SK-N-MC (cell line): ENCODE results near the gene CRYBG2.

ENCODE experiments used
- EZH2 ChIP-seq: fragments of 200-600 bp; sonication (generic); IDR thresholded peaks from one replicate; pipeline ENCODE4 v1.6.1; 2017; ENCODE audit warnings: antibody characterized with exemption
- POLR2AphosphoS5 ChIP-seq: IDR thresholded peaks from 2 replicates; pipeline ENCODE4 v1.6.1; 2012; ENCODE audit warnings: mild to moderate bottlenecking, low read depth, low read length, borderline replicate concordance

DNA sequence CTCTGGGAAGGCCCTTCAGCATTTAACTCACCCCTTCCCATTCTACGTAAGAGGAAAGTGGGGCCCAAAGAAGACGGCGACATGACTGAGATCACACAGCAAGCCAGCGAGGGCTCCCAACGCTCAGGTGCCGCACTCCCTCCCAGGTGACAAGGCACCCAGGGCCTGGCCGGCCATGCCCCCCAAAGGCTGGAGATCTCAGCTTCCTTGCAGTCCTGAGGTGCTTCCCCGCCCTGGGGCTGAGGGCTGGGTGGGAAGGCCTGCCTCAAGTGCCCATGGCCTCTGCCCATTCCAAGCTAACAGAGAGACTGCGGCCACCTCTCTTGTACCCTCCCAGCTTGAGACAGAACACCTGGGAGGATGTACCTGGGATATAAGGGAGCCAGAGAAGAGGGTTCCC lies 1.0 kb upstream of the CRYBG2 start:
- no peak for TF ChIP-seq EZH2
- TF ChIP-seq POLR2AphosphoS5 = no peak
